ENCODE data around the gene KAZN.

Gene KAZN

GRCh38 chr1:15065736-15066135 is 467.3 kb downstream of the KAZN start:
- peaks cover 33% of the 10 kb centered on the region for H3K36me3 ChIP-seq (ENCODE audit: insufficient read depth, low read length)
- H3K27me3 ChIP-seq (ENCODE audit: control insufficient read depth, insufficient read depth, low read length) = no peaks in the 10 kb centered on the region
- no peak overlapping the region for H3K4me2 ChIP-seq (ENCODE audit: low read length)
- no peaks in the 10 kb centered on the region for H3K4me1 ChIP-seq (ENCODE audit: control insufficient read depth, insufficient read depth, low read length)
- H3K9me3 ChIP-seq (replicated peaks; ENCODE audit: low read length) = peaks cover 6% of the 10 kb centered on the region
- H3K4me3 ChIP-seq (ENCODE audit: low read length) = no peak overlapping the region
- H3K9ac ChIP-seq (ENCODE audit: low read depth, low read length) = no peak overlapping the region

- Histone ChIP-seq H3K36me3 (ENCODE audit: insufficient read depth, low read length) (peaks cover 30% of the 10 kb centered on the region), H3K4me1 (ENCODE audit: control insufficient read depth, insufficient read depth, low read length) (no peaks in the 10 kb centered on the region), H3K27me3 (ENCODE audit: control insufficient read depth, insufficient read depth, low read length) (no peaks in the 10 kb centered on the region), H3K4me2 (ENCODE audit: low read length) (no peak overlapping the region), H3K9ac (ENCODE audit: low read depth, low read length) (no peak overlapping the region), H3K4me3 (ENCODE audit: low read length) (no peak overlapping the region), H3K9me3 (replicated peaks; ENCODE audit: low read length) (peaks cover 6% of the 10 kb centered on the region)
These were observed 467.7 kb downstream of the KAZN start for GRCh38 chr1:15066191-15066590.

- H3K9ac ChIP-seq (ENCODE audit: low read depth, low read length) = no peak overlapping the region
- H3K27me3 ChIP-seq (ENCODE audit: control insufficient read depth, insufficient read depth, low read length) = no peaks in the 10 kb centered on the region
- no peak overlapping the region for H3K4me2 ChIP-seq (ENCODE audit: low read length)
- peaks cover 3% of the 10 kb centered on the region for H3K9me3 ChIP-seq (replicated peaks; ENCODE audit: low read length)
- H3K4me1 ChIP-seq (ENCODE audit: control insufficient read depth, insufficient read depth, low read length) = no peaks in the 10 kb centered on the region
- H3K4me3 ChIP-seq (ENCODE audit: low read length) = no peak overlapping the region
- H3K36me3 ChIP-seq (ENCODE audit: insufficient read depth, low read length) = peaks cover 25% of the 10 kb centered on the region
These were observed 468.7 kb downstream of the KAZN start for GRCh38 chr1:15067148-15067547.

GRCh38 chr1:15068152-15068551 is 469.7 kb downstream of the KAZN start:
- no peak overlapping the region for H3K4me3 ChIP-seq (ENCODE audit: low read length)
- no peaks in the 10 kb centered on the region for H3K27me3 ChIP-seq (ENCODE audit: control insufficient read depth, insufficient read depth, low read length)
- H3K9ac ChIP-seq (ENCODE audit: low read depth, low read length) = no peak overlapping the region
- no peak overlapping the region for H3K4me2 ChIP-seq (ENCODE audit: low read length)
- no peaks in the 10 kb centered on the region for H3K9me3 ChIP-seq (replicated peaks; ENCODE audit: low read length)
- H3K4me1 ChIP-seq (ENCODE audit: control insufficient read depth, insufficient read depth, low read length) = no peaks in the 10 kb centered on the region
- peaks cover 16% of the 10 kb centered on the region for H3K36me3 ChIP-seq (ENCODE audit: insufficient read depth, low read length)

GRCh38 chr1:15068997-15069396 is 470.5 kb downstream of the KAZN start:
- no peak overlapping the region for H3K9ac ChIP-seq (ENCODE audit: low read depth, low read length)
- H3K36me3 ChIP-seq (ENCODE audit: insufficient read depth, low read length) = peaks cover 11% of the 10 kb centered on the region
- no peak overlapping the region for H3K4me2 ChIP-seq (ENCODE audit: low read length)
- H3K4me3 ChIP-seq (ENCODE audit: low read length) = no peak overlapping the region
- no peaks in the 10 kb centered on the region for H3K27me3 ChIP-seq (ENCODE audit: control insufficient read depth, insufficient read depth, low read length)
- H3K4me1 ChIP-seq (ENCODE audit: control insufficient read depth, insufficient read depth, low read length) = no peaks in the 10 kb centered on the region
- no peaks in the 10 kb centered on the region for H3K9me3 ChIP-seq (replicated peaks; ENCODE audit: low read length)

GRCh38 chr1:15070145-15070748 is 471.8 kb downstream of the KAZN start:
- Histone ChIP-seq H3K27me3 (ENCODE audit: control insufficient read depth, insufficient read depth, low read length) (no peaks in the 10 kb centered on the region), H3K9me3 (replicated peaks; ENCODE audit: low read length) (no peaks in the 10 kb centered on the region), H3K9ac (ENCODE audit: low read depth, low read length) (no peak overlapping the region), H3K4me3 (ENCODE audit: low read length) (no peak overlapping the region), H3K4me2 (ENCODE audit: low read length) (no peak overlapping the region), H3K4me1 (ENCODE audit: control insufficient read depth, insufficient read depth, low read length) (no peaks in the 10 kb centered on the region), H3K36me3 (ENCODE audit: insufficient read depth, low read length) (peaks cover 2% of the 10 kb centered on the region)

- H3K9me3 ChIP-seq (replicated peaks; ENCODE audit: low read length) = no peaks in the 10 kb centered on the region
- no peak overlapping the region for H3K4me2 ChIP-seq (ENCODE audit: low read length)
- no peaks in the 10 kb centered on the region for H3K4me1 ChIP-seq (ENCODE audit: control insufficient read depth, insufficient read depth, low read length)
- no peak overlapping the region for H3K9ac ChIP-seq (ENCODE audit: low read depth, low read length)
- H3K36me3 ChIP-seq (ENCODE audit: insufficient read depth, low read length) = no peaks in the 10 kb centered on the region
- H3K27me3 ChIP-seq (ENCODE audit: control insufficient read depth, insufficient read depth, low read length) = no peaks in the 10 kb centered on the region
- H3K4me3 ChIP-seq (ENCODE audit: low read length) = no peak overlapping the region
These were observed 473.5 kb downstream of the KAZN start for GRCh38 chr1:15071936-15072335.

GRCh38 chr1:15073799-15074308 is 475.4 kb downstream of the KAZN start:
- no peak overlapping the region for H3K9ac ChIP-seq (ENCODE audit: low read depth, low read length)
- H3K4me3 ChIP-seq (ENCODE audit: low read length) = no peak overlapping the region
- H3K36me3 ChIP-seq (ENCODE audit: insufficient read depth, low read length) = no peaks in the 10 kb centered on the region
- H3K4me1 ChIP-seq (ENCODE audit: control insufficient read depth, insufficient read depth, low read length) = no peaks in the 10 kb centered on the region
- no peaks in the 10 kb centered on the region for H3K9me3 ChIP-seq (replicated peaks; ENCODE audit: low read length)
- H3K4me2 ChIP-seq (ENCODE audit: low read length) = no peak overlapping the region
- no peaks in the 10 kb centered on the region for H3K27me3 ChIP-seq (ENCODE audit: control insufficient read depth, insufficient read depth, low read length)

GRCh38 chr1:15075175-15075574 is 476.7 kb downstream of the KAZN start:
- no peak overlapping the region for H3K4me3 ChIP-seq (ENCODE audit: low read length)
- H3K36me3 ChIP-seq (ENCODE audit: insufficient read depth, low read length) = no peaks in the 10 kb centered on the region
- no peak overlapping the region for H3K9ac ChIP-seq (ENCODE audit: low read depth, low read length)
- no peaks in the 10 kb centered on the region for H3K27me3 ChIP-seq (ENCODE audit: control insufficient read depth, insufficient read depth, low read length)
- no peak overlapping the region for H3K4me2 ChIP-seq (ENCODE audit: low read length)
- H3K9me3 ChIP-seq (replicated peaks; ENCODE audit: low read length) = no peaks in the 10 kb centered on the region
- no peaks in the 10 kb centered on the region for H3K4me1 ChIP-seq (ENCODE audit: control insufficient read depth, insufficient read depth, low read length)

- no peaks in the 10 kb centered on the region for H3K36me3 ChIP-seq (ENCODE audit: insufficient read depth, low read length)
- H3K9ac ChIP-seq (ENCODE audit: low read depth, low read length) = no peak overlapping the region
- H3K27me3 ChIP-seq (ENCODE audit: control insufficient read depth, insufficient read depth, low read length) = no peaks in the 10 kb centered on the region
- no peak overlapping the region for H3K4me2 ChIP-seq (ENCODE audit: low read length)
- no peaks in the 10 kb centered on the region for H3K9me3 ChIP-seq (replicated peaks; ENCODE audit: low read length)
- no peak overlapping the region for H3K4me3 ChIP-seq (ENCODE audit: low read length)
- H3K4me1 ChIP-seq (ENCODE audit: control insufficient read depth, insufficient read depth, low read length) = no peaks in the 10 kb centered on the region
These were observed 477.3 kb downstream of the KAZN start for GRCh38 chr1:15075817-15076216.

- Histone ChIP-seq H3K4me2 (ENCODE audit: low read length) (no peak overlapping the region), H3K4me3 (ENCODE audit: low read length) (no peak overlapping the region), H3K4me1 (ENCODE audit: control insufficient read depth, insufficient read depth, low read length) (no peaks in the 10 kb centered on the region), H3K36me3 (ENCODE audit: insufficient read depth, low read length) (no peaks in the 10 kb centered on the region), H3K9me3 (replicated peaks; ENCODE audit: low read length) (no peaks in the 10 kb centered on the region), H3K27me3 (ENCODE audit: control insufficient read depth, insufficient read depth, low read length) (no peaks in the 10 kb centered on the region), H3K9ac (ENCODE audit: low read depth, low read length) (no peak overlapping the region)
These were observed 478.3 kb downstream of the KAZN start for GRCh38 chr1:15076807-15077206.

GRCh38 chr1:15077384-15077783 is 478.9 kb downstream of the KAZN start:
- Histone ChIP-seq H3K9ac (ENCODE audit: low read depth, low read length) (no peak overlapping the region), H3K36me3 (ENCODE audit: insufficient read depth, low read length) (no peaks in the 10 kb centered on the region), H3K4me2 (ENCODE audit: low read length) (no peak overlapping the region), H3K27me3 (ENCODE audit: control insufficient read depth, insufficient read depth, low read length) (no peaks in the 10 kb centered on the region), H3K4me1 (ENCODE audit: control insufficient read depth, insufficient read depth, low read length) (no peaks in the 10 kb centered on the region), H3K4me3 (ENCODE audit: low read length) (no peak overlapping the region), H3K9me3 (replicated peaks; ENCODE audit: low read length) (no peaks in the 10 kb centered on the region)

Data from skeletal muscle satellite cell (primary cell).